Heart left ventricle (tissue), 16 donors: ENCODE data around the gene IFITM1. TPM values are rescaled to one million over a fixed set of nuclear protein-coding genes. Genes with fewer than 3 reads are reported as not detected.

Experiments used
- ATAC-seq, 4 donors: fragments of 200-7000 bp; cut with Tn5 transposase; one replicate each; pipeline ENCODE4 v1.9.1; 2020 to 2022; ENCODE audit warnings: moderate library complexity in 4 of 4, mild to moderate bottlenecking in 3 of 4, moderate number of reproducible peaks in 1 of 4
- DNase-seq, 5 donors: peaks; one replicate each; pipeline ENCODE4 v3.0.0-alpha.2; 2020
- H3K27ac ChIP-seq, 12 donors: fragments of 200-600 bp; sonication (generic) in 4 of 12; one replicate each; pipeline versions ENCODE4 v1.5.0 to v1.8.0; 2016 to 2022; ENCODE audit warnings: mild to moderate bottlenecking in 2 of 12
- H3K27me3 ChIP-seq, 9 donors: fragments of 200-600 bp; sonication (generic) in 2 of 9; one replicate each; pipeline versions ENCODE4 v1.5.1 to v1.8.0; 2016 to 2022; ENCODE audit warnings: mild to moderate bottlenecking in 3 of 9
- H3K36me3 ChIP-seq, 9 donors: fragments of 200-600 bp; sonication (generic) in 2 of 9; one replicate each; pipeline versions ENCODE4 v1.5.0 to v1.8.0; 2018 to 2022; ENCODE audit warnings: mild to moderate bottlenecking in 2 of 9
- H3K4me1 ChIP-seq, 12 donors: fragments of 200-600 bp; sonication (generic) in 4 of 12; one replicate each; pipeline versions ENCODE4 v1.5.0 to v1.8.0; 2016 to 2022; ENCODE audit warnings: mild to moderate bottlenecking in 3 of 12
- H3K4me3 ChIP-seq, 12 donors: fragments of 200-600 bp; sonication (generic) in 4 of 12; one replicate each; pipeline versions ENCODE4 v1.5.0 to v1.8.0; 2017 to 2022; ENCODE audit warnings: mild to moderate bottlenecking in 9 of 12, moderate library complexity in 4 of 12
- H3K9me3 ChIP-seq, 12 donors: fragments of 200-600 bp; sonication (generic) in 4 of 12; one replicate each; pipeline versions ENCODE4 v1.5.0 to v1.8.0; 2016 to 2022; ENCODE audit warnings: mild to moderate bottlenecking in 1 of 12
- POLR2A ChIP-seq, 2 donors: fragments of 450-650 bp; IDR thresholded peaks; one replicate each; pipeline ENCODE4 v1.6.1; 2017; ENCODE audit warnings: antibody characterized with exemption in 2 of 2, mild to moderate bottlenecking in 2 of 2, moderate library complexity in 2 of 2
- WGBS, 4 donors: extraction: QIAGEN DNeasy Blood & Tissue Kit in 2 of 4; methylation state at CpG; one replicate each; pipeline versions ENCODE4 v1.1.5 to v1.1.7; 2013 to 2018; 5-methylcytosine and 5-hydroxymethylcytosine counted together
- intact Hi-C, 10 donors: fragments of 100-400 bp; cut with DNase I; formaldehyde crosslinking; loops; one replicate each; pipeline versions ENCODE4 v1.11.1 to v1.14.2; 2022
- polyA plus RNA-seq, 2 donors: library from polyadenylated mRNA; stranded (reverse); fragments of 200-250 nt; gene quantifications; one replicate each; pipeline ENCODE4 v1.2.3, GENCODE V29; 2013
- total RNA-seq, 9 donors: library from RNA; depleted of rRNA in 2 of 9; stranded (reverse); fragments of >200 nt in 2 of 9; fragmentation: NEBNext Ultra II Directional in 3 of 9; extraction: Animal tissue kit (Norgen Biotek cat#: 25700) in 3 of 9; gene quantifications; one replicate each; pipeline versions ENCODE4 v1.1.0 to v1.2.4, GENCODE V29; 2016 to 2023
- TF ChIP-seq, protein P1 (sequence below), 12 donors: fragments of 200-600 bp; sonication (generic) in 4 of 12; IDR thresholded peaks; one replicate each; pipeline versions ENCODE4 v1.5.0 to v1.8.0; 2018 to 2022; ENCODE audit warnings: antibody characterized with exemption in 12 of 12, mild to moderate bottlenecking in 5 of 12
- donor health status: ischemic (EF 13 %, LVEDD 7.1; RV severe dilation, severe dysfunction).
- donor health status: healthy with polysubstance abuse.
- donor health status: DM: no; HTN: yes; CAD: no.
- donor health status: DM: no; HTN: no; CAD: no.
- donor health status: ischemic (EF 25% LVEDD 6.9; RV normal size, moderate dysfunction).
- donor health status: ischemic (EF 25% LVEDD 5.7; RV mildly dilated, moderate dysfunction).
- donor health status: healthy.
- donor health status: DM: yes; HTN: yes; CAD: no.
- donor health status: ischemic (EF 35%, LVEDD 5.7; RV mildly dilated, moderate dysfunction).
- donor health status: nonischemic (EF 11% LVEDD 7.7; RV severe dilation, severe dysfunction).
- donor health status: DM: yes; HTN: yes; CAD: no.
- donor health status: PGD.
- donor health status: ischemic (EF 29% LVEDD 5.4; RV normal size, mild dysfunction).
- donor health status: nonischemic (EF 23%, LVEDD 6.1; RV moderate dilation, normal function).

IFITM1 gene
- total and polyA plus RNA-seq, 11 donors, result 61.3 to 278 (median 132) TPM

DNA sequence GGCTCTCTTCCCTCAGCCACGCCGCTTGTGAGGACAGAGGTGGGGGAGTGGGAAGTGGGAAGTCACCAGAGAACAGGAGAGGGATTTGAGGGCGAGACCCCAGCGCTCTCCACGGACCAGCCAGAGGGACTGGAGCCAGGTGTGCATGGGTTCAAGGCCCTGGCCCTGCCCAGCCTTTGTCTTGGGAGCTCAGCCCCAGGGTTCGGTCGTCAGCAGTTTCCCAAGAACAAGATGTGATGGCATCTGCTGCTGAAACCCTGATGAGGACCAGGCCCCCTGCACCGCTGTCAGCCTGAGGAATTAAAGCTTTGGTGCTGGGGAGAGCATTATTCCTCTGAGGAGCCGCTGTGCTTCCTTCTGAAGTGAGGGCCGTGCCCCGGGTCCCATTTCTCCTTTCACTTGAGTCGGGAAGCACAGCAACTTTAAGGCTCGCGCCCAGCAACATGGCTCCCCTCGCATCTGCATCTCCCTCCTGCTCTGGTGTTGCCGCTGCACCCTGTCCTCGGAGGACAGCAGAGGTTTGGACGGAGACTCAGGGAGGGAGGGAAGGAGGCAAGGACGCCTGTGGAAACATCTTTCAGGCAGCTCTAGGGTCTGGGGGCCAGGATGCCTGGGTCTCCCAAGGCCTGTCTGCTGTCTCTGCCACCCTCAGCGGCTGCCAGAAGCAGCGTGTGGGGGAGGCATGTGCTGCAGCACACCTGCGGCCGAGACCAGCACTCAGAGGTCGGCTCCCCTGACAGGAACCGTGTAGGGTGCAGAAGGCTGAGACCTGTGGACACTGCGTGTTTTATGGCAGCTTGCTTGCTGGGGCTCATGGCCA lies 18.3 kb upstream of the IFITM1 start:
- H3K27me3 ChIP-seq, result peaks cover 4 to 30% (median 16%) of the 10 kb centered on the region in 9 donors
- H3K27ac ChIP-seq, result no peak overlapping the region
- no peak for TF ChIP-seq POLR2A (IDR thresholded peaks at IDR 0.05)
- TF ChIP-seq, protein P1, sequence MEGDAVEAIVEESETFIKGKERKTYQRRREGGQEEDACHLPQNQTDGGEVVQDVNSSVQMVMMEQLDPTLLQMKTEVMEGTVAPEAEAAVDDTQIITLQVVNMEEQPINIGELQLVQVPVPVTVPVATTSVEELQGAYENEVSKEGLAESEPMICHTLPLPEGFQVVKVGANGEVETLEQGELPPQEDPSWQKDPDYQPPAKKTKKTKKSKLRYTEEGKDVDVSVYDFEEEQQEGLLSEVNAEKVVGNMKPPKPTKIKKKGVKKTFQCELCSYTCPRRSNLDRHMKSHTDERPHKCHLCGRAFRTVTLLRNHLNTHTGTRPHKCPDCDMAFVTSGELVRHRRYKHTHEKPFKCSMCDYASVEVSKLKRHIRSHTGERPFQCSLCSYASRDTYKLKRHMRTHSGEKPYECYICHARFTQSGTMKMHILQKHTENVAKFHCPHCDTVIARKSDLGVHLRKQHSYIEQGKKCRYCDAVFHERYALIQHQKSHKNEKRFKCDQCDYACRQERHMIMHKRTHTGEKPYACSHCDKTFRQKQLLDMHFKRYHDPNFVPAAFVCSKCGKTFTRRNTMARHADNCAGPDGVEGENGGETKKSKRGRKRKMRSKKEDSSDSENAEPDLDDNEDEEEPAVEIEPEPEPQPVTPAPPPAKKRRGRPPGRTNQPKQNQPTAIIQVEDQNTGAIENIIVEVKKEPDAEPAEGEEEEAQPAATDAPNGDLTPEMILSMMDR (IDR thresholded peaks at IDR 0.05), result no peak
- WGBS, 4 donors, result 68 to 73% (median 71%) methylated on average over 19 to 26 of the region's 26 CpGs
- no peaks in the 10 kb centered on the region for H3K9me3 ChIP-seq
- H3K36me3 ChIP-seq, result peaks cover 0 to 9% (median 0%) of the 10 kb centered on the region in 9 donors
- ATAC-seq (no peak), DNase-seq (peak in 2 of 5 donors; percentile 22 to 50)
- no peak overlapping the region for H3K4me3 ChIP-seq
- intact Hi-C loops, result loop anchor here in 1 of 10 donors (10.0 kb wide), 1 partner anchor 91 kb away; the partner anchor contains the start of genes BET1L and RIC8A
- H3K4me1 ChIP-seq, result peaks cover 0 to 18% (median 0%) of the 10 kb centered on the region in 12 donors

DNA sequence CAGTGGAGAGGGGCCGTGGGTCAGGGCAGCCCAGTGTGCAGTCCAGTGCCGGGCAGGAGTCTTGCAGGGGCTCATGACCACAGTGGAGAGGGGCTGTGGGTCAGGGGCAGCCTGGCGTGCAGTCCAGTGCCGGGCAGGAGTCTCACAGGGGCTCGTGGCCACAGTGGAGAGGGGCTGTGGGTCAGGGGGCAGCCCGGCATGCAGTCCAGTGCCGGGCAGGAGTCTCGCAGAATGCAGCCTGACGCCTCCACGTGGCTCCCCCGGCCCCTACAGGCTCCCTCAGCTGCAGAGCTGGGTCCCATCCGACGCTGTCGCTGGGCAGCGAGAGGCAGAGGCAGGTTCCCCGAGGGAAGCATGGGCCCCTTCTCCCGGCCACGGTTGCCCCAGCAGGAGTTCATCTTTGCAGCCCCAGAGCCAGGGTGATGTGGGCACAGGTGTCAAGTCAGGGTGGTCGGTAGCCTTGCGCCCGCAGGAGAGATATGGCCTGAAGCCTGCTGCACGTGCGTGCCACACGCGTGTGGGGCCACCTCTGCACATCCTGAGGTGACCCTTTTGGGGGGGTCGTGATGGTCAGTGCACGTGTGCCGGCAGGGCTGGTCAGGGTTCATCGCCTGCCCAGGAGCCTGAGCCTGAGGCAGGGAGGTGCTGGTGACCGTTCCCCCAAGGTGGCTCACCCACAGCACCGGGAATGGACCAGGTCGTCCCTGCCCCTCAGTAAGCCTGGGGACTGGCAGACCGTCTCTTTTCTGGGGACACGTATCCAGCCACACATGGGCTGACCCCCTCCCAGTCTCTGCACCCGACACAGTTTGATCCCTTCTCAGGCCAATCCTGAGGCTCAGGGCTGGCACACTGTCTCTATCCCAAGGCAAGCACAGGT lies 17.4 kb upstream of the IFITM1 start:
- DNase-seq, result peak in 3 of 5 donors; percentile 21 to 58 (median 26)
- Histone ChIP-seq H3K27ac (no peak overlapping the region), H3K4me1 (peaks cover 0 to 18% (median 0%) of the 10 kb centered on the region in 12 donors), H3K27me3 (peaks cover 4 to 38% (median 17%) of the 10 kb centered on the region in 9 donors), H3K36me3 (peaks cover 0 to 9% (median 0%) of the 10 kb centered on the region in 9 donors), H3K4me3 (no peak overlapping the region), H3K9me3 (no peaks in the 10 kb centered on the region)
- ATAC-seq, result no peak
- intact Hi-C loops, result loop anchor here in 1 of 10 donors (10.0 kb wide), 1 partner anchor 92 kb away; the partner anchor contains the start of genes BET1L and RIC8A
- WGBS, 4 donors, result 64 to 79% (median 74%) methylated on average over 21 to 35 of the region's 35 CpGs
- TF ChIP-seq, protein P1 (IDR thresholded peaks at IDR 0.05), result no peak
- no peak for TF ChIP-seq POLR2A (IDR thresholded peaks at IDR 0.05)

DNA sequence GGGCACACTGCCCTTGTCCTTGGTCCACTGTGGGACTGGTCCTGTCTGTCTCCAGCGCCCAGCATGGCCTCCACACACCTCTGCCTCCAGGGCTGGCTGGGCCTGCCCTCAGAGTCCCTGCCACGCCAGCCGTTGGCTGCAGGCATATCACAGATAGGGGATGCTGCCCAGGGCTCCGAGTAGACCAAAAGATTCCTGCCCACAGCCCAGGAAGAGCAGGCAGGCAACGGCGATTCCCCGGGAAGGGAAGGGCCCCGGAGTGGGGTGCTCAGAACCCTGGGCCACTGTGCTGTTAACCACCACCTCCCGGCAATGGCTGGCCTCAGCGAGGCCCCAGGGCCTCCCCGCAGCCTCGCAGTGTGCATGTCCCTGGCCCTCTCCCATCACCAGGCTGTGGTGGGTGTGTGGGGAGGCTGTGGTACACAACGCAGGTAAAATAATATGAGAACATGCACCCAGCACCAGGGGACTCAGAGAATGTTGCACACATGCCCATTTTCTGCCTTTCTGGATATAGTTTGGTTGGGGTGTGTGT lies 16.7 kb upstream of the IFITM1 start:
- intact Hi-C loops, result loop anchor here in 1 of 10 donors (10.0 kb wide), 1 partner anchor 92 kb away; the partner anchor contains the start of genes BET1L and RIC8A
- H3K27me3 ChIP-seq, result peaks cover 4 to 42% (median 17%) of the 10 kb centered on the region in 9 donors
- no peak for TF ChIP-seq POLR2A (IDR thresholded peaks at IDR 0.05)
- TF ChIP-seq, protein P1 (IDR thresholded peaks at IDR 0.05), result no peak
- DNase-seq, result peak in 3 of 5 donors; percentile 21 to 51 (median 23)
- no peaks in the 10 kb centered on the region for H3K9me3 ChIP-seq
- H3K36me3 ChIP-seq, result peaks cover 0 to 9% (median 0%) of the 10 kb centered on the region in 9 donors
- H3K27ac ChIP-seq, result no peak overlapping the region
- peak in 1 of 4 donors; percentile 18 for ATAC-seq
- no peak overlapping the region for H3K4me3 ChIP-seq
- 63 to 75% (median 71%) methylated on average over 9 to 13 of the region's 13 CpGs for WGBS, 4 donors
- H3K4me1 ChIP-seq, result peaks cover 0 to 18% (median 0%) of the 10 kb centered on the region in 12 donors
